ENCODE data around the gene OSTM1. TPM values are rescaled to one million over a fixed set of nuclear protein-coding genes. Genes with fewer than 3 reads are reported as not detected.

OSTM1 gene
- total RNA-seq, 1 experiment from 2014 or later = 20.9 TPM

GRCh38 chr6:108082539-108082938 is 8.0 kb upstream of the OSTM1 start:
- Histone ChIP-seq H3K23me2 (ENCODE audit: insufficient read length, low read depth, low read length, poor library complexity, severe bottlenecking) (no peaks in the 10 kb centered on the region), H2AK5ac (ENCODE audit: insufficient read length, low read length) (no peak overlapping the region), H3K18ac (ENCODE audit: insufficient read length, low read depth, low read length) (no peak overlapping the region), H3K23ac (ENCODE audit: insufficient read length, low read depth, low read length) (no peak overlapping the region), H4K5ac (ENCODE audit: insufficient read length, low read depth, low read length) (no peak overlapping the region), H2BK12ac (ENCODE audit: insufficient read length, low read depth, low read length) (no peak overlapping the region), H2BK5ac (ENCODE audit: insufficient read length, low read length) (no peak overlapping the region), H3K9me3 (ENCODE audit: control insufficient read depth, low read depth, low read length) (no peaks in the 10 kb centered on the region), H3T11ph (ENCODE audit: low read length) (no peak overlapping the region), H3K14ac (ENCODE audit: insufficient read depth, low read length) (no peak overlapping the region), H3K4me2 (ENCODE audit: insufficient read depth, insufficient read length, low read length) (no peak overlapping the region), H3K56ac (ENCODE audit: insufficient read length, low read depth, low read length) (no peak overlapping the region), H3K79me1 (ENCODE audit: insufficient read depth, low read depth, low read length, poor library complexity, severe bottlenecking) (no peaks in the 10 kb centered on the region), H3K4me1 (ENCODE audit: insufficient read depth, low read length) (no peaks in the 10 kb centered on the region; the same call in 1 of the 2 replicates), H4K8ac (replicated peaks; ENCODE audit: insufficient read length, low read depth, low read length) (no peak overlapping the region), H2BK120ac (ENCODE audit: low read depth, low read length, poor library complexity, severe bottlenecking) (no peak overlapping the region), H3K27me3 (ENCODE audit: insufficient read depth, low read length) (no peaks in the 10 kb centered on the region), H2BK20ac (ENCODE audit: low read depth, low read length, poor library complexity, severe bottlenecking) (no peak overlapping the region), H3K27ac (ENCODE audit: insufficient read length, low read depth, low read length) (no peak overlapping the region), H4K20me1 (ENCODE audit: control insufficient read depth, insufficient read depth, insufficient read length) (no peaks in the 10 kb centered on the region), H3K4ac (ENCODE audit: low read depth, low read length) (no peak overlapping the region), H2BK15ac (ENCODE audit: low read depth, low read length) (no peak overlapping the region), H3K79me2 (ENCODE audit: insufficient read depth, low read length) (no peaks in the 10 kb centered on the region), H4K91ac (ENCODE audit: insufficient read length, low read depth, low read length) (no peak overlapping the region), H3K9ac (ENCODE audit: extremely low read depth, insufficient read length, low read length) (no peak overlapping the region), H2AFZ (ENCODE audit: low read length) (no peak overlapping the region)
- WGBS (ENCODE audit: extremely low coverage, insufficient read length, low lambda C conversion rate) = no CpG with 5 or more reads among the region's 1 CpG
- Mint-ChIP-seq H3K36me3 (ENCODE audit: insufficient read depth in 1 of 3, low read depth in 3 of 3) (no peaks in the 10 kb centered on the region), H3K27ac (no peak overlapping the region), H3K4me3 (no peak overlapping the region), H3K27me3 (ENCODE audit: low read depth) (peaks cover 10% of the 10 kb centered on the region), H3K4me1 (peaks cover 22 to 24% of the 10 kb centered on the region in 2 experiments), H3K9me3 (peaks cover 0 to 3% of the 10 kb centered on the region in 2 experiments; a peak in 2 of 5 replicates)
- no peak for TF ChIP-seq CTCF (conservative IDR thresholded peaks at IDR 0.05)
- no peak for DNase-seq

Data from H9 (cell line).